GM12878 (cell line): Measurements from ENCODE around the gene TMEM140.

Source experiments
- CHD2 ChIP-seq: IDR thresholded peaks from 2 replicates; pipeline ENCODE4 v1.6.1; 2011; ENCODE audit warnings: low read depth, low read length, improper control_type of control experiment, borderline replicate concordance
- JUND ChIP-seq: IDR thresholded peaks from 2 replicates; pipeline ENCODE4 v1.6.1; 2012; ENCODE audit warnings: low read depth, mild to moderate bottlenecking, low read length, improper control_type of control experiment, moderate library complexity
- MAX ChIP-seq: IDR thresholded peaks from 2 replicates; pipeline ENCODE4 v1.6.1; 2012; ENCODE audit warnings: low read depth, low read length, improper control_type of control experiment
- POLR2A ChIP-seq: IDR thresholded peaks from 2 replicates; pipeline ENCODE4 v1.6.1; 2011; ENCODE audit warnings: low read depth, mild to moderate bottlenecking, low read length
- POU2F2 ChIP-seq: IDR thresholded peaks from 3 replicates; pipeline ENCODE4 v1.6.1; 2011; ENCODE audit warnings: low read depth, mild to moderate bottlenecking, low read length, borderline replicate concordance
- RAD21 ChIP-seq: IDR thresholded peaks from 2 replicates; pipeline ENCODE4 v1.6.1; 2011; ENCODE audit warnings: mild to moderate bottlenecking, low read depth, low read length, moderate library complexity; ENCODE audit not compliant: insufficient read depth
- TF ChIP-seq, protein P1 (sequence below), 3 experiments: IDR thresholded peaks in 2 of 3; conservative IDR thresholded peaks in 1 of 3; 2 replicates each; pipeline ENCODE4 v1.5.1; 2011; ENCODE audit warnings: low read depth in 3 of 3, low read length in 3 of 3, mild to moderate bottlenecking in 3 of 3, control low read depth in 2 of 3, moderate library complexity in 2 of 3, inconsistent platforms in 1 of 3, mixed read lengths in 1 of 3; ENCODE audit not compliant: control insufficient read depth in 2 of 3, insufficient read depth in 1 of 3; ENCODE audit errors: extremely low read depth in 1 of 3

DNA sequence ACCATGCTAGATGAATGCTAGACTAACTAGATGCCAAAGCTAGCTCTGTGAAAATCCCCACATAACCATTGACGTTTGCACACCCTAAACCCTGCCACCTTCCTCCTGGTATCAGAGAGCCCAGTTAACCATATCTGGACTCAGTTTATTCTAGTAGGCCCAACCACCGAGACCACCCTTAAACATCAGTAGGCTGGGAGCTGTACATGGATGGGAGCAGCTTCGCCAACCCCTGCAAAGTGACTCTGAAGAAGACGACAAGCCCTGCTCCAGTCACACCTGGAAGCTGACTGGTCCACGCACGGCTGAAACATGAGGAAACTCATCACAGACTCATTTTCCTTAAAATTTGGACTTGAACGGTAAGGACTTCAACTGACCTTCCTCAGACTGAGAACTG, 27.1 kb downstream of the TMEM140 start:
- TF ChIP-seq, protein P1, sequence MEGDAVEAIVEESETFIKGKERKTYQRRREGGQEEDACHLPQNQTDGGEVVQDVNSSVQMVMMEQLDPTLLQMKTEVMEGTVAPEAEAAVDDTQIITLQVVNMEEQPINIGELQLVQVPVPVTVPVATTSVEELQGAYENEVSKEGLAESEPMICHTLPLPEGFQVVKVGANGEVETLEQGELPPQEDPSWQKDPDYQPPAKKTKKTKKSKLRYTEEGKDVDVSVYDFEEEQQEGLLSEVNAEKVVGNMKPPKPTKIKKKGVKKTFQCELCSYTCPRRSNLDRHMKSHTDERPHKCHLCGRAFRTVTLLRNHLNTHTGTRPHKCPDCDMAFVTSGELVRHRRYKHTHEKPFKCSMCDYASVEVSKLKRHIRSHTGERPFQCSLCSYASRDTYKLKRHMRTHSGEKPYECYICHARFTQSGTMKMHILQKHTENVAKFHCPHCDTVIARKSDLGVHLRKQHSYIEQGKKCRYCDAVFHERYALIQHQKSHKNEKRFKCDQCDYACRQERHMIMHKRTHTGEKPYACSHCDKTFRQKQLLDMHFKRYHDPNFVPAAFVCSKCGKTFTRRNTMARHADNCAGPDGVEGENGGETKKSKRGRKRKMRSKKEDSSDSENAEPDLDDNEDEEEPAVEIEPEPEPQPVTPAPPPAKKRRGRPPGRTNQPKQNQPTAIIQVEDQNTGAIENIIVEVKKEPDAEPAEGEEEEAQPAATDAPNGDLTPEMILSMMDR (IDR thresholded peaks at IDR 0.05 in 2 of 3, conservative IDR thresholded peaks at IDR 0.05 in 1 of 3; ENCODE audit: control insufficient read depth in 2 of 3, extremely low read depth in 1 of 3, insufficient read depth in 1 of 3, low read depth in 3 of 3, low read length in 3 of 3), result no peak
- TF ChIP-seq POU2F2, result no peak
- no peak for TF ChIP-seq MAX
- no peak for TF ChIP-seq POLR2A
- TF ChIP-seq CHD2, result no peak
- TF ChIP-seq JUND, result no peak
- no peak for TF ChIP-seq RAD21
